ENCODE data around the gene AURKB.

DNA sequence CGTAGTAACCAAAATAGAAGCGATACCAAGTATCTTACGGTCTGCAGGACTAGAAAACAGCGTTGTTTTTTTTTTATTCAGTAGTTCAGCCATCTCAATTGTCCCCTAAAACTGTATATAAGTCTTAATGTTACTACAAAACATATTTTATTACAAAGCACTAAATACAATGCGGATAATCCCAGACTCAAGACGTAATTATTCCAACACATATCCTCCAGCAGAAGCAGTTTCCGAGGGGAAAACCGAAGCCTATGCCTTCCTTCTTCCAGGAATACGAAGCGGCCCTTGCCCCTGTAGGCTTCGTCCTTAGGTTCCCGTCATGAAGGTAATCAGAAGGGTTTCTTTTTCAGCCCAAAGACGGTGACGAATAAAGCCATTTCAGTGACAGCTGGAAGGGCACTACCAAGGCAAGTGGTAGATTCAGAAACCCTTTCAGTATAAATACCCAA lies 36.5 kb downstream of the AURKB start:
- TF ChIP-seq POLR2A (IDR thresholded peaks at IDR 0.05) (no peak), CTCF (IDR thresholded peaks at IDR 0.05) (no peak)

All from testis (tissue), 2 donors.